Ascending aorta (tissue), 2 donors: Measurements from ENCODE around the gene LHFPL3. TPM values are rescaled to one million over a fixed set of nuclear protein-coding genes. Genes with fewer than 3 reads are reported as not detected.

ENCODE experiments used
- DNase-seq, 2 donors: peaks; one replicate each; pipeline ENCODE4 v3.0.0-alpha.2; 2019; ENCODE audit warnings: low spot score in 2 of 2
- H3K27ac ChIP-seq, 2 donors: fragments of 200-600 bp; sonication (generic); one replicate each; pipeline ENCODE4 v1.5.1; 2016 to 2017; ENCODE audit warnings: mild to moderate bottlenecking in 1 of 2
- H3K27me3 ChIP-seq: fragments of 200-600 bp; sonication (generic); one replicate; pipeline ENCODE4 v1.5.1; 2017
- H3K36me3 ChIP-seq, 2 donors: fragments of 200-600 bp; sonication (generic); one replicate each; pipeline ENCODE4 v1.5.1; 2016
- H3K4me1 ChIP-seq, 2 donors: fragments of 200-600 bp; sonication (generic); one replicate each; pipeline ENCODE4 v1.5.1; 2016 to 2017; ENCODE audit warnings: mild to moderate bottlenecking in 1 of 2
- H3K4me3 ChIP-seq, 2 donors: fragments of 200-600 bp; sonication (generic); one replicate each; pipeline ENCODE4 v1.5.1; 2016 to 2017; ENCODE audit warnings: mild to moderate bottlenecking in 1 of 2
- H3K9me3 ChIP-seq, 2 donors: fragments of 200-600 bp; sonication (generic); one replicate each; pipeline ENCODE4 v1.5.1; 2016
- intact Hi-C: fragments of 100-400 bp; cut with DNase I; formaldehyde crosslinking; loops from one replicate; pipeline ENCODE4 v1.15.1; 2023
- total RNA-seq: library from RNA; depleted of rRNA; stranded (reverse); fragments of >200 nt; gene quantifications from one replicate; pipeline ENCODE4 v1.1.0, GENCODE V29; 2016
- TF ChIP-seq, protein P1 (sequence below), 3 experiments: fragments of 200-600 bp in 2 of 3; fragments of 450-650 bp in 1 of 3; sonication (generic) in 2 of 3; IDR thresholded peaks; one replicate each; pipeline ENCODE4 v1.5.1; 2016 to 2019; ENCODE audit warnings: antibody characterized with exemption in 3 of 3, mild to moderate bottlenecking in 1 of 3, moderate library complexity in 1 of 3

The LHFPL3 gene
- total RNA-seq, 1 donor from 2014 or later = not detected

DNA sequence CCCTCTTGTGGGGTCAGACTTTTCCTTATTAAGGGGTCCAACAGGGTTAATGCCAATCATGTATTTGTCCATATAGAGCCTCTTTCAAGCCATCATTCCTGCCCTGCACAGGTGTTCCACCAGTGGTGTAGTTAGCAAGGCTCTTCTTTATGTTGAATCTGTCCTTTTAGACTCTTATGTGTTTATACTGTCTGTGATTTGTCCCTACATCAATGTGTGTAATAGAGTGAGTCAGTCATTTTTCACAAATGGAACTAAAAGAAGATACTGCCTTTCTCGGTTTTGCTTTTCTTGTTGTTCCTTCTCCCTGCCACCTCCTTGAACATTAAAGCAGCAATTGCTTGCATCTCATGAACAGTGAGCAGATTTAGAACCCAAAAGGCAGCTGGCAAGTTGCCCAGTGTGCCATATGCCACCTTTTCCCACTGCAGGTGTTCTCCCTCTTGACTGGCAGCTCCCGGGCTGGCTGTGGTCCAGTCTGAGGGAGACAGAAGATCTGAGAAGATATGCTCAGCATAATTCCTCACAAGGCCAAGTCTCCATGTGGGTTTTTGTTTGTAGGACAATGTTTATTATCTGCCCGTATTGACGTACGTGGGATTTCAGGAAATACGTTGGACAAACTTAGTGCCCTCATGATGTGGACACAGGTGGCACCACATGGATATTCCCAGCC is 154.1 kb downstream of the LHFPL3 start:
- Histone ChIP-seq H3K27me3 (no peaks in the 10 kb centered on the region), H3K4me3 (no peak overlapping the region), H3K27ac (no peak overlapping the region), H3K9me3 (no peaks in the 10 kb centered on the region), H3K36me3 (no peaks in the 10 kb centered on the region), H3K4me1 (no peaks in the 10 kb centered on the region)
- DNase-seq = no peak
- intact Hi-C loops = no loop called here
- TF ChIP-seq, protein P1, sequence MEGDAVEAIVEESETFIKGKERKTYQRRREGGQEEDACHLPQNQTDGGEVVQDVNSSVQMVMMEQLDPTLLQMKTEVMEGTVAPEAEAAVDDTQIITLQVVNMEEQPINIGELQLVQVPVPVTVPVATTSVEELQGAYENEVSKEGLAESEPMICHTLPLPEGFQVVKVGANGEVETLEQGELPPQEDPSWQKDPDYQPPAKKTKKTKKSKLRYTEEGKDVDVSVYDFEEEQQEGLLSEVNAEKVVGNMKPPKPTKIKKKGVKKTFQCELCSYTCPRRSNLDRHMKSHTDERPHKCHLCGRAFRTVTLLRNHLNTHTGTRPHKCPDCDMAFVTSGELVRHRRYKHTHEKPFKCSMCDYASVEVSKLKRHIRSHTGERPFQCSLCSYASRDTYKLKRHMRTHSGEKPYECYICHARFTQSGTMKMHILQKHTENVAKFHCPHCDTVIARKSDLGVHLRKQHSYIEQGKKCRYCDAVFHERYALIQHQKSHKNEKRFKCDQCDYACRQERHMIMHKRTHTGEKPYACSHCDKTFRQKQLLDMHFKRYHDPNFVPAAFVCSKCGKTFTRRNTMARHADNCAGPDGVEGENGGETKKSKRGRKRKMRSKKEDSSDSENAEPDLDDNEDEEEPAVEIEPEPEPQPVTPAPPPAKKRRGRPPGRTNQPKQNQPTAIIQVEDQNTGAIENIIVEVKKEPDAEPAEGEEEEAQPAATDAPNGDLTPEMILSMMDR (IDR thresholded peaks at IDR 0.05) = no peak

DNA sequence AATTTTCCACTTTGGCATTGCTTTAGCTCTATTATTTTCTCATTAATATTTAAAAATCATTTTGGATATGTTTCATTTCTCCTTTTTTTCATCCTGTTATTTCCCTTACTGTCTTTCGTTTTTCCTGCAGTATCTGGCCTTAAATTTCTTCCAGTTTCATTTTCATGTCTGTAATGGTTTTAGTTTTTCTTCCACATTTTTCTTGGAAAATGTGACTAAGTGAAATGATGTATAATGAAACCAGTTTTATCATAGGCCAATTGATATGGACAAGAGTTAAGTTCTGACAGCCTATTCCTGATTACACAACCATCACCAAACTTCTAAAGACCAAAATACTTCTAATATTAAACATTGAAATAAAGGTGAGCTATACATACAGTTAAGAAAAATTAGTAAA is 158.5 kb downstream of the LHFPL3 start:
- H3K36me3 ChIP-seq = no peaks in the 10 kb centered on the region
- no peaks in the 10 kb centered on the region for H3K4me1 ChIP-seq
- intact Hi-C loops = no loop called here
- TF ChIP-seq, protein P1 (IDR thresholded peaks at IDR 0.05) = no peak
- H3K27ac ChIP-seq = no peak overlapping the region
- DNase-seq = no peak
- no peaks in the 10 kb centered on the region for H3K9me3 ChIP-seq
- no peak overlapping the region for H3K4me3 ChIP-seq
- no peaks in the 10 kb centered on the region for H3K27me3 ChIP-seq

DNA sequence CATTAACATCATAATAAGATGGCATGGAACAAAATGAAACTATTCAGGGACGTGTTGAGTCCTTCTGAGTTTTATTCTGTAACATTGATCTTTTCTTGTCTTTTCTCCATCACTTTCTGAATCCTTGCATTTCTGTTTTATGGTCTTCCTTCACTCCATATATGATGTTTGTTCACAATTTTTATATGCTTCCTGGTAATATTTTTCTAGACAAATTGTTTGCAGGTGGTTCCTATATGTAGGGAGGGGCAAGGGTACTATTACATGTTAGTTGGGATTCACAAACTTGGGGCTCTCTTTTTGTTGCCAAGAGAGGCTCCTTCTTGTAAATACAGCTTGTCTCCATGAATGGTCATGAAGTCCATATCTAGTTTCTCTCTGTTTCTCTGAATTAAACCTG is 159.2 kb downstream of the LHFPL3 start:
- no peak overlapping the region for H3K4me3 ChIP-seq
- H3K4me1 ChIP-seq = no peaks in the 10 kb centered on the region
- no peak for DNase-seq
- H3K9me3 ChIP-seq = no peaks in the 10 kb centered on the region
- TF ChIP-seq, protein P1 (IDR thresholded peaks at IDR 0.05) = no peak
- intact Hi-C loops = no loop called here
- H3K36me3 ChIP-seq = no peaks in the 10 kb centered on the region
- H3K27ac ChIP-seq = no peak overlapping the region
- no peaks in the 10 kb centered on the region for H3K27me3 ChIP-seq

DNA sequence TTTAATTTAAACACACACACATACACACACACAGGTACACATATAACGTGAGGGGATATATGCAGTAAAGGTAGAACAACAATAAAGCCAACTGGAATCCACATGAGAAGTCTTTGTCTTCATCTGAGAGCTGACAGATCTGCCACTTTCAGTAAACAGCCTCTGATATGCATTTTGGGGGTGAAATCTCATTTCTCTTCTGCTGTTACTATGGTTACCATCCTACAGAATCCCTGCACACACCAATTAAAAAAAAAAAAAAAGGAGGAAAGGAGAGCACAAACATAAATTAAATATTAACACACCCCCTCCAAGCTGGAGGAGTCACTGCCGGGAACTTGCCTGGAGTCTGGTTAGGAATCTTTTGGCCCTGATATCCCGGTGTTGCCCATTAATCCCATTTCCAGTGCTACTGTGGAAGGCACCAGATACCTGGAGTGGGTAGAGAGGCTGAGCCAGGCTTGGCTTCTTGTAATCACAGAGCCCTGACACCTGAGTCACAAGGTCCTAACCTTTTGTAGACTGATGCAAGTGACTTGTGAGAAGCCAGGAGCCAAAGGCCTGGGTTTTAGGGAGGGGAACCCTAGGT is 169.1 kb downstream of the LHFPL3 start:
- Histone ChIP-seq H3K4me1 (no peaks in the 10 kb centered on the region), H3K36me3 (no peaks in the 10 kb centered on the region), H3K4me3 (no peak overlapping the region), H3K9me3 (no peaks in the 10 kb centered on the region), H3K27me3 (no peaks in the 10 kb centered on the region), H3K27ac (no peak overlapping the region)
- TF ChIP-seq, protein P1 (IDR thresholded peaks at IDR 0.05) = no peak
- intact Hi-C loops = no loop called here
- DNase-seq = no peak

DNA sequence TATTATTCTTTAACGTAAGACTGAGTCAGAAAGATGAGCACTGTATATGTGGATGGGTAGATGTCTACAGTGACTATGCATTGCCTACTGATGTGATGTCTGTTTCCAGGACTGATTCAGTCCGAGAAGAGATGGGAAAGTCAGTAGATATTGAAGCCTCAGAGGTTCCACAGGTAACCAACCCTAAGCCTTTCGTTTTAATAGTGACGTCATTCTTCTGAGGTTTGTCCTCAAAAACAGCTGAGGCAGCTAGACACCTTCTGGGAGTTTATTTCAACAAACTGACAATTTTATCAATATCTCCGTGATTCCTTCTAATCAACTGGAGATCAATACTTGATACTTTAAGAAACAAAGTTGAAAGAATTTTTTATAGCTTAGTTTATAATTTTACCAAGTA is 171.6 kb downstream of the LHFPL3 start:
- H3K9me3 ChIP-seq = no peaks in the 10 kb centered on the region
- H3K4me1 ChIP-seq = no peaks in the 10 kb centered on the region
- intact Hi-C loops = no loop called here
- no peaks in the 10 kb centered on the region for H3K27me3 ChIP-seq
- TF ChIP-seq, protein P1 (IDR thresholded peaks at IDR 0.05) = no peak
- no peak overlapping the region for H3K4me3 ChIP-seq
- DNase-seq = no peak
- no peak overlapping the region for H3K27ac ChIP-seq
- H3K36me3 ChIP-seq = no peaks in the 10 kb centered on the region
